Fibroblast of lung (primary cell): Measurements from ENCODE around the gene MTRF1.

Source experiments
- CTCF ChIP-seq, 2 donors: IDR thresholded peaks in 1 of 2; conservative IDR thresholded peaks in 1 of 2; 1 replicate in 1 of 2; 2 replicates in 1 of 2; pipeline ENCODE4 v1.5.1; 2011 to 2012; ENCODE audit warnings: low read length in 2 of 2, control low read depth in 1 of 2, inconsistent platforms in 1 of 2, low read depth in 1 of 2, mild to moderate bottlenecking in 1 of 2
- EZH2 ChIP-seq: IDR thresholded peaks from 2 replicates; pipeline ENCODE4 v1.5.1; 2012; ENCODE audit warnings: low read length, control low read depth, mild to moderate bottlenecking; ENCODE audit errors: missing control alignments

GRCh38 chr13:41199526-41199925, 63.9 kb downstream of the MTRF1 start:
- TF ChIP-seq CTCF (conservative IDR thresholded peaks at IDR 0.05 in 1 of 2, IDR thresholded peaks at IDR 0.05 in 1 of 2; ENCODE audit: low read depth in 1 of 2, low read length in 2 of 2) (no peak), EZH2 (no peak)
